ENCODE data around the gene IGFBP2.

- TF ChIP-seq, protein P1, sequence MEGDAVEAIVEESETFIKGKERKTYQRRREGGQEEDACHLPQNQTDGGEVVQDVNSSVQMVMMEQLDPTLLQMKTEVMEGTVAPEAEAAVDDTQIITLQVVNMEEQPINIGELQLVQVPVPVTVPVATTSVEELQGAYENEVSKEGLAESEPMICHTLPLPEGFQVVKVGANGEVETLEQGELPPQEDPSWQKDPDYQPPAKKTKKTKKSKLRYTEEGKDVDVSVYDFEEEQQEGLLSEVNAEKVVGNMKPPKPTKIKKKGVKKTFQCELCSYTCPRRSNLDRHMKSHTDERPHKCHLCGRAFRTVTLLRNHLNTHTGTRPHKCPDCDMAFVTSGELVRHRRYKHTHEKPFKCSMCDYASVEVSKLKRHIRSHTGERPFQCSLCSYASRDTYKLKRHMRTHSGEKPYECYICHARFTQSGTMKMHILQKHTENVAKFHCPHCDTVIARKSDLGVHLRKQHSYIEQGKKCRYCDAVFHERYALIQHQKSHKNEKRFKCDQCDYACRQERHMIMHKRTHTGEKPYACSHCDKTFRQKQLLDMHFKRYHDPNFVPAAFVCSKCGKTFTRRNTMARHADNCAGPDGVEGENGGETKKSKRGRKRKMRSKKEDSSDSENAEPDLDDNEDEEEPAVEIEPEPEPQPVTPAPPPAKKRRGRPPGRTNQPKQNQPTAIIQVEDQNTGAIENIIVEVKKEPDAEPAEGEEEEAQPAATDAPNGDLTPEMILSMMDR (IDR thresholded peaks at IDR 0.05) = no peak
- no peak for TF ChIP-seq POLR2AphosphoS5 (IDR thresholded peaks at IDR 0.05)
Measured at GRCh38 chr2:216694082-216694825, 61.0 kb downstream of the IGFBP2 start.

All from breast epithelium (tissue), 3 donors.